GM12872 (cell line): Measurements from ENCODE around the gene TM9SF1.

Source experiments
- CTCF ChIP-seq: IDR thresholded peaks from 3 replicates; pipeline ENCODE4 v1.5.1; 2011; ENCODE audit warnings: low read depth, mild to moderate bottlenecking, low read length, moderate library complexity; ENCODE audit not compliant: insufficient read depth

TM9SF1 gene

GRCh38 chr14:24207104-24207551, 11.9 kb upstream of the TM9SF1 start:
- no peak for TF ChIP-seq CTCF

GRCh38 chr14:24206260-24207103, 11.2 kb upstream of the TM9SF1 start:
- no peak for TF ChIP-seq CTCF

GRCh38 chr14:24204163-24205146, 9.2 kb upstream of the TM9SF1 start:
- TF ChIP-seq CTCF: no peak

- TF ChIP-seq CTCF: no peak
Measured at GRCh38 chr14:24198814-24199524, 3.7 kb upstream of the TM9SF1 start.

- TF ChIP-seq CTCF: no peak
Measured at GRCh38 chr14:24197056-24197450, 1.8 kb upstream of the TM9SF1 start.

- TF ChIP-seq CTCF: no peak
Measured at GRCh38 chr14:24196071-24197055, 1.1 kb upstream of the TM9SF1 start.
